GM23248 (cell line): Measurements from ENCODE around the gene TULP4. TPM values are rescaled to one million over a fixed set of nuclear protein-coding genes. Genes with fewer than 3 reads are reported as not detected.

Experiments used
- DNase-seq: peaks from one replicate; pipeline ENCODE4 v3.0.0-alpha.2; 2015
- H2AFZ ChIP-seq: fragments of 200-600 bp; sonication (generic); 2 replicates; pipeline ENCODE4 v1.6.1; 2016; ENCODE audit warnings: antibody characterized with exemption
- H3F3A ChIP-seq: fragments of 200-600 bp; sonication (generic); 2 replicates; pipeline ENCODE4 v1.6.1; 2016; ENCODE audit warnings: mild to moderate bottlenecking, antibody characterized with exemption, mixed run types; ENCODE audit not compliant: insufficient read depth
- H3K27ac ChIP-seq: fragments of 200-600 bp; sonication (generic); 2 replicates; pipeline ENCODE4 v1.5.1; 2016; ENCODE audit warnings: mild to moderate bottlenecking
- H3K27me3 ChIP-seq: fragments of 200-600 bp; sonication (generic); replicated peaks from 2 replicates; pipeline ENCODE4 v1.6.1; 2016; ENCODE audit warnings: mild to moderate bottlenecking; ENCODE audit not compliant: insufficient read depth
- H3K36me3 ChIP-seq: fragments of 200-600 bp; sonication (generic); 2 replicates; pipeline ENCODE4 v1.6.1; 2016; ENCODE audit warnings: low read depth, mild to moderate bottlenecking
- H3K4me1 ChIP-seq: fragments of 200-600 bp; sonication (generic); 2 replicates; pipeline ENCODE4 v1.6.1; 2016; ENCODE audit warnings: mild to moderate bottlenecking; ENCODE audit not compliant: insufficient read depth
- H3K4me2 ChIP-seq: fragments of 200-600 bp; sonication (generic); one replicate; pipeline ENCODE4 v1.6.1; 2016; ENCODE audit warnings: mild to moderate bottlenecking; ENCODE audit not compliant: unreplicated experiment
- H3K4me3 ChIP-seq: fragments of 200-600 bp; sonication (generic); 2 replicates; pipeline ENCODE4 v1.5.1; 2016; ENCODE audit warnings: mild to moderate bottlenecking
- H3K79me2 ChIP-seq: fragments of 200-600 bp; sonication (generic); 2 replicates; pipeline ENCODE4 v1.6.1; 2016; ENCODE audit warnings: mild to moderate bottlenecking; ENCODE audit not compliant: insufficient read depth
- H3K9ac ChIP-seq: fragments of 200-600 bp; sonication (generic); 2 replicates; pipeline ENCODE4 v1.6.1; 2016; ENCODE audit warnings: mild to moderate bottlenecking
- H3K9me2 ChIP-seq: fragments of 200-600 bp; sonication (generic); 2 replicates; pipeline ENCODE4 v1.6.1; 2016; ENCODE audit warnings: mixed run types, mild to moderate bottlenecking, moderate library complexity; ENCODE audit not compliant: insufficient read depth
- H3K9me3 ChIP-seq: fragments of 200-600 bp; sonication (generic); one replicate; pipeline ENCODE4 v1.6.1; 2017; ENCODE audit warnings: low read depth
- H4K20me1 ChIP-seq: fragments of 200-600 bp; sonication (generic); 2 replicates; pipeline ENCODE4 v1.6.0; 2016; ENCODE audit not compliant: insufficient read depth
- EZH2 ChIP-seq: fragments of 200-600 bp; sonication (generic); IDR thresholded peaks from 2 replicates; pipeline ENCODE4 v1.6.1; 2018; ENCODE audit warnings: antibody characterized with exemption, mild to moderate bottlenecking; ENCODE audit not compliant: insufficient read depth, poor library complexity, severe bottlenecking
- EZH2phosphoT487 ChIP-seq: fragments of 200-600 bp; sonication (generic); IDR thresholded peaks from 2 replicates; pipeline ENCODE4 v1.6.1; 2018; ENCODE audit warnings: antibody characterized with exemption, moderate library complexity, mild to moderate bottlenecking, low read depth; ENCODE audit not compliant: insufficient read depth
- WGBS, 2 experiments: methylation state at CpG; one replicate each; pipeline ENCODE4 v1.1.6; 2015 to 2017; ENCODE audit warnings: low lambda C conversion rate in 2 of 2, low coverage in 1 of 2; ENCODE audit errors: missing lambda C conversion rate in 2 of 2; 5-methylcytosine and 5-hydroxymethylcytosine counted together
- in situ Hi-C: fragments of 300-500 bp; cut with MboI; formaldehyde crosslinking; loops from 2 replicates; pipeline ENCODE4 v1.15.0; 2020
- polyA plus RNA-seq: library from polyadenylated mRNA; unstranded; fragments of >200 nt; fragmentation: Nextera tagmentation; extraction: Ambion mirVana; gene quantifications from 2 replicates; pipeline ENCODE4 v1.2.1, GENCODE V29; 2016
- total RNA-seq: library from RNA; depleted of rRNA; stranded (reverse); fragments of >200 nt; shearing (Covaris generic); gene quantifications from 2 replicates; pipeline ENCODE4 v1.2.3, GENCODE V29; 2014

TULP4 gene
- total and polyA plus RNA-seq, 2 experiments from 2014 or later, result 21.5 to 38.7 TPM

DNA sequence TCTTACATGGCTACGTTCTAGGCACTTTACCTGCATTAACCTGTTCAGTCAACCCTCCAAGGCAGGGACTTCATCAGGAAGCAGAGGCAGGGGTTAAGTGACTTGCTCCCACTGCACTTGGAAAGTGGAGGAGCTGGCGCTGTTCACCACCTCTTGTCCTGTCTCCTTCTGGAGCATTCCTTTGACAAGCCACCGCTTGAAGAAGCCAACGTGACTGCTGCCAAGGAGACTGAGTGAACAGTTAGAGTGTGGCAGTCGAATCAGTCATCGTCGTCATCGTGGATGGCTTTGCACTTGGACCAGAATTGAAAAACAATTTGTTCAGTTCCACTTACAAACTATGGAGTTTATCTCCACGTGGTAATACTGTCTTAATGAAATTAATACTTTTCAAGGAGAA is 60.9 kb downstream of the TULP4 start:
- Histone ChIP-seq H3K4me3 (no peak overlapping the region), H3K9me2 (no peaks in the 10 kb centered on the region), H4K20me1 (no peaks in the 10 kb centered on the region), H3F3A (no peaks in the 10 kb centered on the region), H3K4me2 (no peak overlapping the region), H3K4me1 (peaks cover 7% of the 10 kb centered on the region; the same call in 1 of the 2 replicates), H2AFZ (no peak overlapping the region), H3K9me3 (no peaks in the 10 kb centered on the region), H3K36me3 (no peaks in the 10 kb centered on the region), H3K9ac (no peak overlapping the region), H3K27me3 (no peaks in the 10 kb centered on the region), H3K79me2 (peaks cover 3% of the 10 kb centered on the region; the same call in 1 of the 2 replicates), H3K27ac (no peak overlapping the region)
- in situ Hi-C loops, result no loop called here
- WGBS, 2 experiments, result 49 to 52% methylated on average over 9 of the region's 9 CpGs
- DNase-seq, result no peak
- TF ChIP-seq EZH2phosphoT487 (no peak), EZH2 (no peak)

DNA sequence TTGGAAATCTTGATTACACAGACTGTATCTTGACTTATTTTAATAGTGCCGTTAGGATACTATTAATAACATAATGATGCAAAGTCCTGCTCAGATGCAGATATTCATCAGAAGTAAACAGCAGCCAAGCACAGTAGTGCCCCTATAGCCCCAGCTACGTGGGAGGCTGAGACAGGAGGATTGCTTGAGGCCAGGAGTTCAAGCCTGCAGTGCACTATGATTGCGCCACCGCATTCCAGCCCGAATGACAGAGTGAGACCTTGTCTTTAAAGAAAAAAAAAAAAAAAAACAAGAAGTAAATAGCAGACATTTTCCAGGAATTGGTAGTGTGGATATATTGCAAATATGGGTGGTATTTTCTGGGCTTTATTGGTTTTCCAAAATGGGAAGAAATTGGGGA is 61.8 kb downstream of the TULP4 start:
- no peaks in the 10 kb centered on the region for H3K27me3 ChIP-seq
- no peak for DNase-seq
- no peaks in the 10 kb centered on the region for H3K9me3 ChIP-seq
- no peak overlapping the region for H3K4me2 ChIP-seq
- H3K36me3 ChIP-seq, result no peaks in the 10 kb centered on the region
- in situ Hi-C loops, result no loop called here
- no peak overlapping the region for H3K27ac ChIP-seq
- no peak overlapping the region for H3K9ac ChIP-seq
- H3K4me3 ChIP-seq, result no peak overlapping the region
- no peaks in the 10 kb centered on the region for H4K20me1 ChIP-seq
- no peaks in the 10 kb centered on the region for H3K9me2 ChIP-seq
- H2AFZ ChIP-seq, result no peak overlapping the region
- WGBS, 2 experiments, result 93 to 95% methylated on average over 5 of the region's 5 CpGs
- H3F3A ChIP-seq, result no peaks in the 10 kb centered on the region
- no peak for TF ChIP-seq EZH2phosphoT487
- no peak for TF ChIP-seq EZH2
- peaks cover 3% of the 10 kb centered on the region; the same call in 1 of the 2 replicates for H3K79me2 ChIP-seq
- peaks cover 7% of the 10 kb centered on the region; the same call in 1 of the 2 replicates for H3K4me1 ChIP-seq

DNA sequence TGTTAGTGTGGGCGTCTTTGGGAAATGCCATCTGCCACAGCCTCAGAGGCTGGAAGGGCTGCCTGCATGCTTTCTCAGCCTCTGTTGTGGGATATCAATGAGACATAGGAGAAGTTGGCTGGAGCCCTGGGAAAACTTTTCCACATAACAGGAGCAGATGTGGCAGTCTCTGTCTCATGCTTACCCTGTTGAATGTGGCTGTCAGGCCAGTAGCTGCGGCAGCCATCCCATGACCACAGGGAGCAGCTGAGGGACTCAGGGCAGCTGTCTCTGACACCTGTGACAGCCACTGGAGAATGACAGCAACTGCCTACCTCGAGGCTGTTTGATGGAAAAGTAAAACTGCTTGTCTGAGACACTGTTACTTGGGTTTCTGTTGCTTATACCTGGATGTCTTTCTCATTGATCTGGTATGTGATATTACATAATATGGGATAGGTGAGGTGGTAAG is 64.4 kb downstream of the TULP4 start:
- Histone ChIP-seq H3F3A (0 out of 2 replicates have a peak, but pooled peaks cover 6% of the 10 kb centered on the region), H3K9ac (no peak overlapping the region), H3K4me3 (no peak overlapping the region), H4K20me1 (no peaks in the 10 kb centered on the region; the same call in 1 of the 2 replicates), H3K4me2 (no peak overlapping the region), H3K9me2 (no peaks in the 10 kb centered on the region), H3K27me3 (no peaks in the 10 kb centered on the region), H3K36me3 (no peaks in the 10 kb centered on the region), H3K79me2 (peaks cover 3% of the 10 kb centered on the region; the same call in 1 of the 2 replicates), H3K27ac (peak overlapping the region; percentile 26; the same call in 1 of the 2 replicates), H3K4me1 (peaks cover 7% of the 10 kb centered on the region; the same call in 1 of the 2 replicates), H3K9me3 (no peaks in the 10 kb centered on the region), H2AFZ (no peak overlapping the region)
- TF ChIP-seq EZH2phosphoT487 (no peak), EZH2 (no peak)
- in situ Hi-C loops, result no loop called here
- DNase-seq, result peak; percentile 76
- WGBS, 2 experiments, result 63 to 70% methylated on average over 3 of the region's 3 CpGs

DNA sequence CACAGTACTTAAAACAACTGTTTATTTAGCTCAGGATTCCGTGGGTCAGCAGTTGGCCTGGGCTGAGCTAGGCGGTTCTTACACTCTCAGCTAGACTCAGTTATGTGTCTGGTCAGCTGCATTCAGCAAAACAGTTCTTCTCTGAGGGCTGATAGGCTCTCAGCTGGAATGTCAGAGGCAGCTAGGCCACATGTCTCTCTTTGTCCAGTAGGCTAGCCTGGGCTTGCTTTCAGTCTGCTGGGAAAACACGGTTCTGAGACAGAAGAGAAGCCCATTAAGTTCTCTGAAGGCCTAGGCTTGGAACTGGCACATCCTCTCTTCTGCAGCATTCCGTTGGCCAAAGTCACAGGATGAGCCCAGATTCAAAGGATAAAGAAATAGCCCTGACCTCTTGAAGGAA is 65.6 kb downstream of the TULP4 start:
- in situ Hi-C loops, result no loop called here
- H3K4me1 ChIP-seq, result peaks cover 7% of the 10 kb centered on the region; the same call in 1 of the 2 replicates
- 83 to 87% methylated on average over 4 of the region's 4 CpGs for WGBS, 2 experiments
- no peak overlapping the region for H2AFZ ChIP-seq
- H3K27ac ChIP-seq, result no peak overlapping the region
- no peaks in the 10 kb centered on the region for H3K27me3 ChIP-seq
- no peak overlapping the region for H3K4me3 ChIP-seq
- TF ChIP-seq EZH2phosphoT487, result no peak
- TF ChIP-seq EZH2, result no peak
- peak; percentile 35 for DNase-seq
- H3K9ac ChIP-seq, result no peak overlapping the region
- no peaks in the 10 kb centered on the region for H3K36me3 ChIP-seq
- no peaks in the 10 kb centered on the region for H3K9me3 ChIP-seq
- no peaks in the 10 kb centered on the region; the same call in 1 of the 2 replicates for H4K20me1 ChIP-seq
- H3K9me2 ChIP-seq, result no peaks in the 10 kb centered on the region
- peaks cover 4% of the 10 kb centered on the region; the same call in 1 of the 2 replicates for H3K79me2 ChIP-seq
- H3K4me2 ChIP-seq, result no peak overlapping the region
- H3F3A ChIP-seq, result 0 out of 2 replicates have a peak, but pooled peaks cover 8% of the 10 kb centered on the region
